Chondrocyte (in vitro differentiated cells): ENCODE results near the gene SLC8A3. TPM values are rescaled to one million over a fixed set of nuclear protein-coding genes. Genes with fewer than 3 reads are reported as not detected.

Experiments used
- DNase-seq: peaks from one replicate; pipeline ENCODE4 v3.0.0; 2021; ENCODE audit warnings: mixed read lengths, low spot score
- H3K27ac Mint-ChIP-seq: one replicate; pipeline ENCODE4 v1.8.0; 2021; ENCODE audit warnings: mild to moderate bottlenecking, moderate library complexity, mixed read lengths; ENCODE audit not compliant: unreplicated experiment
- H3K27me3 Mint-ChIP-seq: 2 replicates; pipeline ENCODE4 v1.8.0; 2021; ENCODE audit warnings: low read depth, mixed read lengths
- H3K36me3 Mint-ChIP-seq: 2 replicates; pipeline ENCODE4 v1.8.0; 2021; ENCODE audit warnings: low read depth, mixed read lengths
- H3K4me1 Mint-ChIP-seq: 2 replicates; pipeline ENCODE4 v1.8.0; 2021; ENCODE audit warnings: low read depth, mild to moderate bottlenecking, mixed read lengths
- H3K4me3 Mint-ChIP-seq: one replicate; pipeline ENCODE4 v1.8.0; 2021; ENCODE audit warnings: mild to moderate bottlenecking, moderate library complexity, mixed read lengths; ENCODE audit not compliant: unreplicated experiment
- H3K9me3 Mint-ChIP-seq: 2 replicates; pipeline ENCODE4 v1.8.0; 2021; ENCODE audit warnings: low read depth, mixed read lengths
- total RNA-seq: library from RNA; stranded (reverse); gene quantifications from 3 replicates; pipeline ENCODE4 v1.2.1, GENCODE V29; 2021
- TF ChIP-seq, protein P1 (sequence below): fragments of 200-600 bp; sonication (generic); IDR thresholded peaks from 2 replicates; pipeline ENCODE4 v1.5.0; 2021; ENCODE audit warnings: antibody characterized with exemption, mild to moderate bottlenecking, moderate library complexity

Gene SLC8A3
- total RNA-seq, 1 donor from 2014 or later, result 0.12 TPM

DNA sequence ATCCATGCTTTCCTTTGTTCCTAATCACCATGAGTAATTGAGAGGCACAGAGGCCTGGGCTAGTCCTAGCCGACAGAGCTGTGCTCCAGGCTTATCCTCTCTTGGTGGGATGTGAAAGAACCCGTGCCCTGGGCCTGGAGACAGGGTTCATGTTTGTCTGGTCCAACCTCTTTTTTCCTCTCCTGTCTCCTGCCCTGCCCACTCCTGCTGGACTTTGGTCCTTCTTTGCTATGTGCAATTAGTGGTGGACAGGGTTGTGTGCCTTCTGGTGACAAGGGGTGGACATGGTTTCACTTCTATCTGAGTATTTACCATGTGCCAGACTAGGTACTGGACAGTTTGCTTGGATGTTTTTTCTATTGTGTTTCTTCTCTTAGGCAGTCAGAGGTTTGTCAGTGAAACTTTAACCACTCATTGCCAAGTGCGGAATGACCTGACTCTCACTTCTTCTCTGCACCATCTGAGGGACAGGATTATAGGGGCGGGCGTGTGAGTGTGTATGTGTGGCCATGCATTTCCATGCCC, 183.4 kb downstream of the SLC8A3 start:
- H3K4me1 Mint-ChIP-seq, result peaks cover 6% of the 10 kb centered on the region
- no peaks in the 10 kb centered on the region for H3K36me3 Mint-ChIP-seq
- DNase-seq, result no peak
- H3K27me3 Mint-ChIP-seq, result no peaks in the 10 kb centered on the region
- H3K27ac Mint-ChIP-seq, result no peak overlapping the region
- no peak overlapping the region for H3K4me3 Mint-ChIP-seq
- H3K9me3 Mint-ChIP-seq, result no peaks in the 10 kb centered on the region
- TF ChIP-seq, protein P1, sequence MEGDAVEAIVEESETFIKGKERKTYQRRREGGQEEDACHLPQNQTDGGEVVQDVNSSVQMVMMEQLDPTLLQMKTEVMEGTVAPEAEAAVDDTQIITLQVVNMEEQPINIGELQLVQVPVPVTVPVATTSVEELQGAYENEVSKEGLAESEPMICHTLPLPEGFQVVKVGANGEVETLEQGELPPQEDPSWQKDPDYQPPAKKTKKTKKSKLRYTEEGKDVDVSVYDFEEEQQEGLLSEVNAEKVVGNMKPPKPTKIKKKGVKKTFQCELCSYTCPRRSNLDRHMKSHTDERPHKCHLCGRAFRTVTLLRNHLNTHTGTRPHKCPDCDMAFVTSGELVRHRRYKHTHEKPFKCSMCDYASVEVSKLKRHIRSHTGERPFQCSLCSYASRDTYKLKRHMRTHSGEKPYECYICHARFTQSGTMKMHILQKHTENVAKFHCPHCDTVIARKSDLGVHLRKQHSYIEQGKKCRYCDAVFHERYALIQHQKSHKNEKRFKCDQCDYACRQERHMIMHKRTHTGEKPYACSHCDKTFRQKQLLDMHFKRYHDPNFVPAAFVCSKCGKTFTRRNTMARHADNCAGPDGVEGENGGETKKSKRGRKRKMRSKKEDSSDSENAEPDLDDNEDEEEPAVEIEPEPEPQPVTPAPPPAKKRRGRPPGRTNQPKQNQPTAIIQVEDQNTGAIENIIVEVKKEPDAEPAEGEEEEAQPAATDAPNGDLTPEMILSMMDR, result no peak

DNA sequence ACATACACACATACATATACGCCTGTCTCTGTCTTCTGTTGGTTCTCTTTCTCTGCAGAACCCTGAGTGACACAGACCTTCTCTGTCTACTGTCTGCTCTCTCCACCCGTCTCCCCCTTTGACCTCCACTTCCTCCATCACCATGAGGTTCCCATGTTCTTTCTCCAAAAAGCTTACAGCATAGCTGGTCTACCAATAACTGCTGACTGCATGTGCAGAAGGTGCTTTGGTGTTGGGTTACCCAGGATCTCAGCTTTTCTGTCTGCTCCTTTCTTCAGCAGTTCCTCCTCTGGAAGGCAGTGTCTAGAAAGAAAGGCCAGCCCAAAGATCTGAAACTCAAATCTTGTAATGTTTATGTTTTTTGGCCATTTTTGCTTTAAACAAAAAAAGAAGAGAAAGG, 184.0 kb downstream of the SLC8A3 start:
- Mint-ChIP-seq H3K4me1 (peaks cover 8% of the 10 kb centered on the region), H3K4me3 (no peak overlapping the region), H3K27ac (no peak overlapping the region), H3K27me3 (no peaks in the 10 kb centered on the region), H3K9me3 (no peaks in the 10 kb centered on the region), H3K36me3 (no peaks in the 10 kb centered on the region)
- no peak for DNase-seq
- TF ChIP-seq, protein P1, result no peak

GRCh38 chr14:70002589-70003346, 186.0 kb downstream of the SLC8A3 start:
- no peak overlapping the region for H3K27ac Mint-ChIP-seq
- no peak overlapping the region for H3K4me3 Mint-ChIP-seq
- H3K4me1 Mint-ChIP-seq, result peaks cover 21% of the 10 kb centered on the region
- H3K9me3 Mint-ChIP-seq, result no peaks in the 10 kb centered on the region
- TF ChIP-seq, protein P1, result no peak
- no peak for DNase-seq
- H3K36me3 Mint-ChIP-seq, result no peaks in the 10 kb centered on the region
- H3K27me3 Mint-ChIP-seq, result no peaks in the 10 kb centered on the region

DNA sequence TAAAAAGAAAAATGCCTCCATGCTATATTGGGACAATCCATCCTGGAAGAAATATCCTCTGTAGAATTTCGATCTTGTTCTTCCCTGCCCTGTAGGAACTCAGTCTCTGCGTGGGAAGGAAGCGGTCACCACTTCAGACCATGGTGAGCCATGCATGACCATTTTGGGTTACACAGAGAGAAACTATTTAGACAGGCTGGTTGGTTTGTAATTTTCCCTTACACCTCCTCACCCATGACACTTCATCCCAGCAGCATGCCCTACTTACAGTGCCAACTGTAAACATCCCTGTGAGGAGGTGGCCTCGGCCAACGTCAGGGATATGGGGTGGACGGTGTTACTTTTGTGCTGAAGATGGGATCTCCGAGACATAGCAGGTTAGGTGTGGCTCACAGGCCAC, 188.2 kb downstream of the SLC8A3 start:
- H3K36me3 Mint-ChIP-seq, result no peaks in the 10 kb centered on the region

GRCh38 chr14:69999261-69999674, 189.5 kb downstream of the SLC8A3 start:
- H3K36me3 Mint-ChIP-seq, result no peaks in the 10 kb centered on the region
- H3K9me3 Mint-ChIP-seq, result no peaks in the 10 kb centered on the region
- H3K4me3 Mint-ChIP-seq, result no peak overlapping the region
- peaks cover 23% of the 10 kb centered on the region for H3K4me1 Mint-ChIP-seq
- peak overlapping the region; percentile 72 for H3K27ac Mint-ChIP-seq
- H3K27me3 Mint-ChIP-seq, result no peaks in the 10 kb centered on the region
- no peak for DNase-seq
- TF ChIP-seq, protein P1, result no peak

More for the DNA sequence above, 188.2 kb downstream of the SLC8A3 start:
- Mint-ChIP-seq H3K9me3 (no peaks in the 10 kb centered on the region), H3K4me3 (no peak overlapping the region), H3K27ac (no peak overlapping the region), H3K27me3 (no peaks in the 10 kb centered on the region), H3K4me1 (peaks cover 23% of the 10 kb centered on the region)
- DNase-seq, result no peak
- TF ChIP-seq, protein P1, result no peak
